Measurements from ENCODE around the gene LRRC31.

LRRC31 gene

GRCh38 chr3:169857811-169858210 is 11.9 kb downstream of the LRRC31 start:
- TF ChIP-seq TAF1 (IDR thresholded peaks at IDR 0.05; ENCODE audit: borderline replicate concordance, insufficient read depth, low read length) (no peak), SIN3A (IDR thresholded peaks at IDR 0.05; ENCODE audit: borderline replicate concordance, insufficient read depth, low read length) (no peak), REST (IDR thresholded peaks at IDR 0.05; ENCODE audit: insufficient read depth in 1 of 2, low read depth in 2 of 2, low read length in 2 of 2) (no peak), FOXP2 (optimal IDR thresholded peaks at IDR 0.05; ENCODE audit: borderline replicate concordance, extremely low read depth, extremely low read length, insufficient read depth) (no peak), POLR2AphosphoS5 (IDR thresholded peaks at IDR 0.05; ENCODE audit: low read depth, low read length) (no peak)

- no peak for TF ChIP-seq SIN3A (IDR thresholded peaks at IDR 0.05; ENCODE audit: borderline replicate concordance, insufficient read depth, low read length)
- TF ChIP-seq TAF1 (IDR thresholded peaks at IDR 0.05; ENCODE audit: borderline replicate concordance, insufficient read depth, low read length): no peak
- no peak for TF ChIP-seq REST (IDR thresholded peaks at IDR 0.05; ENCODE audit: insufficient read depth in 1 of 2, low read depth in 2 of 2, low read length in 2 of 2)
- no peak for TF ChIP-seq FOXP2 (optimal IDR thresholded peaks at IDR 0.05; ENCODE audit: borderline replicate concordance, extremely low read depth, extremely low read length, insufficient read depth)
Measured at GRCh38 chr3:169855514-169855913, 14.2 kb downstream of the LRRC31 start.

GRCh38 chr3:169850618-169851017 is 19.1 kb downstream of the LRRC31 start:
- TF ChIP-seq SIN3A (IDR thresholded peaks at IDR 0.05; ENCODE audit: borderline replicate concordance, insufficient read depth, low read length) (no peak), REST (IDR thresholded peaks at IDR 0.05; ENCODE audit: insufficient read depth in 1 of 2, low read depth in 2 of 2, low read length in 2 of 2) (no peak), FOXP2 (optimal IDR thresholded peaks at IDR 0.05; ENCODE audit: borderline replicate concordance, extremely low read depth, extremely low read length, insufficient read depth) (no peak), TAF1 (IDR thresholded peaks at IDR 0.05; ENCODE audit: borderline replicate concordance, insufficient read depth, low read length) (no peak), POLR2AphosphoS5 (IDR thresholded peaks at IDR 0.05; ENCODE audit: low read depth, low read length) (no peak)

- TF ChIP-seq TAF1 (IDR thresholded peaks at IDR 0.05; ENCODE audit: borderline replicate concordance, insufficient read depth, low read length) (no peak), POLR2AphosphoS5 (IDR thresholded peaks at IDR 0.05; ENCODE audit: low read depth, low read length) (no peak), FOXP2 (optimal IDR thresholded peaks at IDR 0.05; ENCODE audit: borderline replicate concordance, extremely low read depth, extremely low read length, insufficient read depth) (no peak), SIN3A (IDR thresholded peaks at IDR 0.05; ENCODE audit: borderline replicate concordance, insufficient read depth, low read length) (no peak), REST (IDR thresholded peaks at IDR 0.05; ENCODE audit: insufficient read depth in 1 of 2, low read depth in 2 of 2, low read length in 2 of 2) (no peak)
Measured at GRCh38 chr3:169848741-169849140, 21.0 kb downstream of the LRRC31 start.

- TF ChIP-seq SIN3A (IDR thresholded peaks at IDR 0.05; ENCODE audit: borderline replicate concordance, insufficient read depth, low read length) (no peak), POLR2AphosphoS5 (IDR thresholded peaks at IDR 0.05; ENCODE audit: low read depth, low read length) (no peak), FOXP2 (optimal IDR thresholded peaks at IDR 0.05; ENCODE audit: borderline replicate concordance, extremely low read depth, extremely low read length, insufficient read depth) (no peak), TAF1 (IDR thresholded peaks at IDR 0.05; ENCODE audit: borderline replicate concordance, insufficient read depth, low read length) (no peak), REST (IDR thresholded peaks at IDR 0.05; ENCODE audit: insufficient read depth in 1 of 2, low read depth in 2 of 2, low read length in 2 of 2) (no peak)
Measured at GRCh38 chr3:169847896-169848295, 21.8 kb downstream of the LRRC31 start.

Measured in PFSK-1 (cell line).